ENCODE results near the gene EAF1.

DNA sequence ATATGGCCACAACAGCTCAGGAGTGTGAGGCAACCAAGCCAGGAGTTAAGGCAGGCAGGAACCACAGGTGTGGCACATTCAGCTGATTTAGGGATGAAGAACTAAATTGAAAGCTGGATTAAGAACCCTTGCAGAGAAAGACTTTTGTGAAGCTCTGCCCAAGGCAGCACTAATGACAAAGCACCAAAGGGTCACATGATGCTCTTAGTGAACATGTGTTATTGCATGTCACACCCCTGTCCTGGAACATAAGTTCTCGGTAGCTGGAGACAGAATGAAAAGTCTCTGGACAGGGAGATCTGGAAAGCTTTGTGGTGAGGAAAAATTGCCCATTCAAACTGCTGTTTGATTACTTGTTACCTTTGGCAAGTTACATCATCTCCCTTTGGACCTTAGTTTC, 3.2 kb downstream of the EAF1 start:
- TF ChIP-seq BHLHE40 (IDR thresholded peaks at IDR 0.05; ENCODE audit: borderline replicate concordance) (no peak), TARDBP (IDR thresholded peaks at IDR 0.05) (no peak), ARNT (IDR thresholded peaks at IDR 0.05) (no peak), FOXA1 (IDR thresholded peaks at IDR 0.05) (no peak)

Data from HEK293T (cell line).